Activated CD4-positive, alpha-beta T cell treated with anti-CD3 and anti-CD28 coated beads, Interleukin-10, Interleukin-2, amounts not matched to agents 100 ng/mL and 50 ng/mL, durations not matched to agents 16 hours and 8 hours (primary cell): ENCODE results near the gene RCHY1.
A peak's percentile ranks its signal among the peaks of the same experiment; 100 is the strongest.
"Not testable (repeated sequence)": the region's sequence is repeated elsewhere in the genome, so short reads cannot be mapped to it uniquely, and the experiment has no call there.

Source experiments
- DNase-seq: peaks from one replicate; pipeline ENCODE4 v3.0.0-alpha.2; 2020

The RCHY1 gene

GRCh38 chr4:75514131-75514948 lies at the start of gene RCHY1, which contains the start of gene THAP6:
Gene RCHY1 (minus strand): TSS chr4:75514403. CDS start chr4:75514286, 117 bp downstream.
Gene THAP6 (plus strand): TSS chr4:75514473. CDS start chr4:75515453, 980 bp downstream.
- peak; percentile 96 for DNase-seq

GRCh38 chr4:75561789-75562188 lies 47.6 kb upstream of the RCHY1 start:
- DNase-seq: no peak

GRCh38 chr4:75557696-75558095 lies 43.5 kb upstream of the RCHY1 start:
- no peak for DNase-seq

- DNase-seq: peak; percentile 79
Observed at GRCh38 chr4:75555294-75556164, 41.3 kb upstream of the RCHY1 start, which contains the start of gene ODAPH. Gene ODAPH (plus strand): TSS chr4:75556066. CDS start chr4:75556083, 17 bp downstream.

GRCh38 chr4:75552452-75552851 lies 38.2 kb upstream of the RCHY1 start:
- no peak for DNase-seq

GRCh38 chr4:75549019-75549418 lies 34.8 kb upstream of the RCHY1 start:
- peak; percentile 34 for DNase-seq

- DNase-seq: no peak
Observed at GRCh38 chr4:75547647-75548387, 33.6 kb upstream of the RCHY1 start.

- no peak for DNase-seq
Observed at GRCh38 chr4:75545526-75545925, 31.3 kb upstream of the RCHY1 start.

- no peak for DNase-seq
Observed at GRCh38 chr4:75544870-75545269, 30.7 kb upstream of the RCHY1 start.

- DNase-seq: not testable (repeated sequence)
Observed at GRCh38 chr4:75544220-75544619, 30.0 kb upstream of the RCHY1 start.

- DNase-seq: peak; percentile 13
Observed at GRCh38 chr4:75542824-75543223, 28.6 kb upstream of the RCHY1 start.

GRCh38 chr4:75537308-75537707 lies 23.1 kb upstream of the RCHY1 start:
- not testable (repeated sequence) for DNase-seq

- DNase-seq: not testable (repeated sequence)
Observed at GRCh38 chr4:75533926-75534325, 19.7 kb upstream of the RCHY1 start.

GRCh38 chr4:75533339-75533887 lies 19.2 kb upstream of the RCHY1 start:
- DNase-seq: not testable (repeated sequence)

- not testable (repeated sequence) for DNase-seq
Observed at GRCh38 chr4:75531536-75532143, 17.4 kb upstream of the RCHY1 start.

GRCh38 chr4:75530556-75531322 lies 16.5 kb upstream of the RCHY1 start:
- DNase-seq: no peak

GRCh38 chr4:75527482-75527881 lies 13.3 kb upstream of the RCHY1 start:
- no peak for DNase-seq

GRCh38 chr4:75525910-75526309 lies 11.7 kb upstream of the RCHY1 start:
- no peak for DNase-seq

- DNase-seq: no peak
Observed at GRCh38 chr4:75525086-75525485, 10.9 kb upstream of the RCHY1 start.

- DNase-seq: not testable (repeated sequence)
Observed at GRCh38 chr4:75519452-75519851, 5.2 kb upstream of the RCHY1 start.

- no peak for DNase-seq
Observed at GRCh38 chr4:75516144-75516543, 1.9 kb upstream of the RCHY1 start.
